H9 (cell line): ENCODE data around the gene MRGPRX2. TPM values are rescaled to one million over a fixed set of nuclear protein-coding genes. Genes with fewer than 3 reads are reported as not detected.

Experiments used
- DNase-seq: peaks from one replicate; pipeline ENCODE4 v3.0.0-alpha.2; 2017
- H2AFZ ChIP-seq: one replicate; pipeline ENCODE4 v1.6.1; 2013; ENCODE audit warnings: mild to moderate bottlenecking, low read length, control low read depth, moderate library complexity
- H2AK5ac ChIP-seq: 2 replicates; pipeline ENCODE4 v1.6.1; 2013; ENCODE audit warnings: low read length, control low read depth, mixed read lengths; ENCODE audit not compliant: insufficient read length
- H2BK120ac ChIP-seq: one replicate; pipeline ENCODE4 v1.6.1; 2013; ENCODE audit warnings: low read depth, mild to moderate bottlenecking, low read length, control low read depth, inconsistent platforms; ENCODE audit not compliant: poor library complexity, severe bottlenecking
- H2BK12ac ChIP-seq: 2 replicates; pipeline ENCODE4 v1.6.1; 2013; ENCODE audit warnings: low read length, control low read depth, mixed read lengths, low read depth; ENCODE audit not compliant: insufficient read length
- H2BK15ac ChIP-seq: 2 replicates; pipeline ENCODE4 v1.6.1; 2013; ENCODE audit warnings: low read depth, low read length, control low read depth
- H2BK20ac ChIP-seq: one replicate; pipeline ENCODE4 v1.6.1; 2013; ENCODE audit warnings: low read depth, mild to moderate bottlenecking, low read length, control low read depth, inconsistent platforms; ENCODE audit not compliant: poor library complexity, severe bottlenecking
- H2BK5ac ChIP-seq: 2 replicates; pipeline ENCODE4 v1.6.1; 2013; ENCODE audit warnings: low read length, control low read depth, mixed read lengths; ENCODE audit not compliant: insufficient read length
- H3K14ac ChIP-seq: 2 replicates; pipeline ENCODE4 v1.6.1; 2013; ENCODE audit warnings: low read length, control low read depth; ENCODE audit not compliant: insufficient read depth
- H3K18ac ChIP-seq: 2 replicates; pipeline ENCODE4 v1.6.1; 2013; ENCODE audit warnings: low read depth, mild to moderate bottlenecking, mixed read lengths, low read length, control low read depth; ENCODE audit not compliant: insufficient read length
- H3K23ac ChIP-seq: 2 replicates; pipeline ENCODE4 v1.6.1; 2013; ENCODE audit warnings: low read length, control low read depth, mixed read lengths, low read depth; ENCODE audit not compliant: insufficient read length
- H3K23me2 ChIP-seq: 2 replicates; pipeline ENCODE4 v1.6.1; 2013; ENCODE audit warnings: low read depth, mild to moderate bottlenecking, mixed read lengths, low read length, control low read depth; ENCODE audit not compliant: insufficient read length, poor library complexity, severe bottlenecking
- H3K27ac ChIP-seq: 2 replicates; pipeline ENCODE4 v1.5.1; 2013; ENCODE audit warnings: low read length, control low read depth, mixed read lengths, low read depth; ENCODE audit not compliant: insufficient read length
- H3K27me3 ChIP-seq: 2 replicates; pipeline ENCODE4 v1.6.1; 2013; ENCODE audit warnings: low read length, control low read depth, inconsistent platforms; ENCODE audit not compliant: insufficient read depth
- H3K4ac ChIP-seq: 2 replicates; pipeline ENCODE4 v1.6.1; 2013; ENCODE audit warnings: low read depth, mild to moderate bottlenecking, control low read depth, inconsistent platforms, low read length, moderate library complexity
- H3K4me1 ChIP-seq: 2 replicates; pipeline ENCODE4 v1.6.1; 2013; ENCODE audit warnings: low read length, control low read depth, inconsistent platforms; ENCODE audit not compliant: insufficient read depth
- H3K4me2 ChIP-seq: 2 replicates; pipeline ENCODE4 v1.6.1; 2013; ENCODE audit warnings: low read length, control low read depth, mixed read lengths; ENCODE audit not compliant: insufficient read length, insufficient read depth
- H3K56ac ChIP-seq: 2 replicates; pipeline ENCODE4 v1.6.1; 2013; ENCODE audit warnings: low read depth, mild to moderate bottlenecking, mixed read lengths, low read length, control low read depth; ENCODE audit not compliant: insufficient read length
- H3K79me1 ChIP-seq: 2 replicates; pipeline ENCODE4 v1.6.1; 2013; ENCODE audit warnings: low read depth, mild to moderate bottlenecking, moderate library complexity, low read length, control low read depth, inconsistent platforms; ENCODE audit not compliant: insufficient read depth, poor library complexity, severe bottlenecking
- H3K79me2 ChIP-seq: 2 replicates; pipeline ENCODE4 v1.6.1; 2013; ENCODE audit warnings: low read length, control low read depth, inconsistent platforms; ENCODE audit not compliant: insufficient read depth
- H3K9ac ChIP-seq: 2 replicates; pipeline ENCODE4 v1.6.1; 2013; ENCODE audit warnings: low read length, control low read depth, mixed read lengths; ENCODE audit not compliant: insufficient read length; ENCODE audit errors: extremely low read depth
- H3K9me3 ChIP-seq: one replicate; pipeline ENCODE4 v1.6.1; 2013; ENCODE audit warnings: low read depth, low read length, inconsistent platforms; ENCODE audit not compliant: control insufficient read depth
- H3T11ph ChIP-seq: one replicate; pipeline ENCODE4 v1.6.1; 2013; ENCODE audit warnings: mild to moderate bottlenecking, low read length, control low read depth, inconsistent platforms
- H4K20me1 ChIP-seq: one replicate; pipeline ENCODE4 v1.6.1; 2013; ENCODE audit not compliant: control insufficient read depth, insufficient read length, insufficient read depth
- H4K5ac ChIP-seq: 2 replicates; pipeline ENCODE4 v1.6.1; 2013; ENCODE audit warnings: low read depth, mild to moderate bottlenecking, mixed read lengths, low read length, control low read depth; ENCODE audit not compliant: insufficient read length
- H4K8ac ChIP-seq: replicated peaks from 2 replicates; pipeline ENCODE4 v1.6.1; 2013; ENCODE audit warnings: low read length, control low read depth, mixed read lengths, low read depth; ENCODE audit not compliant: insufficient read length
- H4K91ac ChIP-seq: 2 replicates; pipeline ENCODE4 v1.6.1; 2013; ENCODE audit warnings: low read depth, mild to moderate bottlenecking, moderate library complexity, mixed read lengths, low read length, control low read depth; ENCODE audit not compliant: insufficient read length
- H3K27ac Mint-ChIP-seq, 3 experiments: 2 replicates in 2 of 3; 3 replicates in 1 of 3; pipeline ENCODE4 v1.8.0; 2020 to 2021; ENCODE audit warnings: mixed read lengths in 3 of 3, mild to moderate bottlenecking in 1 of 3, moderate library complexity in 1 of 3
- H3K27me3 Mint-ChIP-seq: 2 replicates; pipeline ENCODE4 v1.8.0; 2021; ENCODE audit warnings: low read depth, mild to moderate bottlenecking, moderate library complexity, mixed read lengths
- H3K36me3 Mint-ChIP-seq, 3 experiments: 2 replicates in 2 of 3; 3 replicates in 1 of 3; pipeline ENCODE4 v1.8.0; 2020 to 2021; ENCODE audit warnings: low read depth in 3 of 3, mixed read lengths in 3 of 3; ENCODE audit not compliant: insufficient read depth in 1 of 3
- H3K4me1 Mint-ChIP-seq, 2 experiments: 2 replicates each; pipeline ENCODE4 v1.8.0; 2020; ENCODE audit warnings: mixed read lengths in 2 of 2
- H3K4me3 Mint-ChIP-seq, 2 experiments: 2 replicates in 1 of 2; 3 replicates in 1 of 2; pipeline ENCODE4 v1.8.0; 2020 to 2021; ENCODE audit warnings: mild to moderate bottlenecking in 2 of 2, mixed read lengths in 2 of 2, moderate library complexity in 1 of 2
- H3K9me3 Mint-ChIP-seq, 2 experiments: 2 replicates in 1 of 2; 3 replicates in 1 of 2; pipeline ENCODE4 v1.8.0; 2020; ENCODE audit warnings: mild to moderate bottlenecking in 2 of 2, mixed read lengths in 2 of 2, moderate library complexity in 1 of 2
- WGBS: extraction: QIAGEN DNeasy Blood & Tissue Kit; methylation state at CpG from one replicate; pipeline ENCODE4 v1.1.7; 2013; ENCODE audit warnings: missing lambda C conversion rate, low lambda C conversion rate, mixed read lengths; ENCODE audit not compliant: insufficient read length; ENCODE audit errors: extremely low coverage; 5-methylcytosine and 5-hydroxymethylcytosine counted together
- total RNA-seq: library from RNA; stranded (reverse); gene quantifications from 2 replicates; pipeline ENCODE4 v1.2.1, GENCODE V29; 2021
- TF ChIP-seq, protein P1 (sequence below): fragments of 200-600 bp; sonication (generic); conservative IDR thresholded peaks from 3 replicates; pipeline ENCODE4 v1.8.0; 2021; ENCODE audit warnings: antibody characterized with exemption, mild to moderate bottlenecking

MRGPRX2 gene
- total RNA-seq, 1 experiment from 2014 or later = not detected

GRCh38 chr11:19050281-19050680, 10.2 kb downstream of the MRGPRX2 start:
- Histone ChIP-seq H3K56ac (no peak overlapping the region), H3K79me2 (no peaks in the 10 kb centered on the region), H3K27ac (no peak overlapping the region), H4K20me1 (no peaks in the 10 kb centered on the region), H2BK15ac (no peak overlapping the region), H2AK5ac (no peak overlapping the region), H3K18ac (no peak overlapping the region), H3T11ph (no peak overlapping the region), H2BK5ac (no peak overlapping the region), H4K91ac (no peak overlapping the region), H3K4ac (no peak overlapping the region), H4K5ac (no peak overlapping the region), H3K27me3 (no peaks in the 10 kb centered on the region), H4K8ac (no peak overlapping the region), H3K23me2 (no peaks in the 10 kb centered on the region), H3K4me2 (no peak overlapping the region), H3K79me1 (no peaks in the 10 kb centered on the region), H3K4me1 (no peaks in the 10 kb centered on the region), H3K9me3 (no peaks in the 10 kb centered on the region), H2BK12ac (no peak overlapping the region), H3K9ac (no peak overlapping the region), H2AFZ (no peak overlapping the region), H2BK20ac (no peak overlapping the region), H3K23ac (no peak overlapping the region), H2BK120ac (no peak overlapping the region), H3K14ac (no peak overlapping the region)
- no peak for DNase-seq
- Mint-ChIP-seq H3K9me3 (peaks cover 8 to 9% of the 10 kb centered on the region in 2 experiments), H3K4me1 (peaks cover 2 to 3% of the 10 kb centered on the region in 2 experiments; a peak in 3 of 4 replicates), H3K4me3 (no peak overlapping the region; a peak in 1 of 5 replicates), H3K27me3 (no peaks in the 10 kb centered on the region), H3K27ac (no peak overlapping the region), H3K36me3 (peaks cover 0 to 12% (median 0%) of the 10 kb centered on the region in 3 experiments; a peak in 1 of 7 replicates)
- WGBS = no CpG with 5 or more reads among the region's 2 CpGs
- TF ChIP-seq, protein P1, sequence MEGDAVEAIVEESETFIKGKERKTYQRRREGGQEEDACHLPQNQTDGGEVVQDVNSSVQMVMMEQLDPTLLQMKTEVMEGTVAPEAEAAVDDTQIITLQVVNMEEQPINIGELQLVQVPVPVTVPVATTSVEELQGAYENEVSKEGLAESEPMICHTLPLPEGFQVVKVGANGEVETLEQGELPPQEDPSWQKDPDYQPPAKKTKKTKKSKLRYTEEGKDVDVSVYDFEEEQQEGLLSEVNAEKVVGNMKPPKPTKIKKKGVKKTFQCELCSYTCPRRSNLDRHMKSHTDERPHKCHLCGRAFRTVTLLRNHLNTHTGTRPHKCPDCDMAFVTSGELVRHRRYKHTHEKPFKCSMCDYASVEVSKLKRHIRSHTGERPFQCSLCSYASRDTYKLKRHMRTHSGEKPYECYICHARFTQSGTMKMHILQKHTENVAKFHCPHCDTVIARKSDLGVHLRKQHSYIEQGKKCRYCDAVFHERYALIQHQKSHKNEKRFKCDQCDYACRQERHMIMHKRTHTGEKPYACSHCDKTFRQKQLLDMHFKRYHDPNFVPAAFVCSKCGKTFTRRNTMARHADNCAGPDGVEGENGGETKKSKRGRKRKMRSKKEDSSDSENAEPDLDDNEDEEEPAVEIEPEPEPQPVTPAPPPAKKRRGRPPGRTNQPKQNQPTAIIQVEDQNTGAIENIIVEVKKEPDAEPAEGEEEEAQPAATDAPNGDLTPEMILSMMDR = no peak
